Suprapubic skin (tissue), 4 donors: ENCODE data around the gene TOR3A. TPM values are rescaled to one million over a fixed set of nuclear protein-coding genes. Genes with fewer than 3 reads are reported as not detected.
"Not testable (repeated sequence)": the region's sequence is repeated elsewhere in the genome, so short reads cannot be mapped to it uniquely, and the experiment has no call there.

ENCODE experiments used
- DNase-seq, 2 donors: peaks; one replicate each; pipeline ENCODE4 v3.0.0-alpha.2; 2019; ENCODE audit warnings: low spot score in 2 of 2
- H3K27ac ChIP-seq: fragments of 200-600 bp; sonication (generic); one replicate; pipeline ENCODE4 v1.5.1; 2019
- H3K27me3 ChIP-seq: fragments of 200-600 bp; sonication (generic); one replicate; pipeline ENCODE4 v1.5.1; 2019
- H3K36me3 ChIP-seq: fragments of 200-600 bp; sonication (generic); one replicate; pipeline ENCODE4 v1.5.1; 2019
- H3K4me1 ChIP-seq: fragments of 200-600 bp; sonication (generic); one replicate; pipeline ENCODE4 v1.5.1; 2019
- H3K4me3 ChIP-seq: fragments of 200-600 bp; sonication (generic); one replicate; pipeline ENCODE4 v1.5.1; 2019; ENCODE audit warnings: mild to moderate bottlenecking
- H3K9me3 ChIP-seq: fragments of 200-600 bp; sonication (generic); one replicate; pipeline ENCODE4 v1.5.1; 2019
- EP300 ChIP-seq: sonication (generic); formaldehyde crosslinking; IDR thresholded peaks from one replicate; pipeline ENCODE4 v1.6.1; 2017; ENCODE audit warnings: antibody characterized with exemption
- POLR2A ChIP-seq, 2 donors: fragments of 450-650 bp; IDR thresholded peaks; one replicate each; pipeline ENCODE4 v1.6.1; 2017; ENCODE audit warnings: antibody characterized with exemption in 2 of 2, mild to moderate bottlenecking in 2 of 2, moderate library complexity in 2 of 2
- POLR2AphosphoS5 ChIP-seq, 3 donors: sonication (generic); formaldehyde crosslinking; IDR thresholded peaks; one replicate each; pipeline ENCODE4 v1.6.1; 2017; ENCODE audit warnings: antibody characterized with exemption in 3 of 3
- WGBS: methylation state at CpG from one replicate; pipeline ENCODE4 v1.1.5; 2018; 5-methylcytosine and 5-hydroxymethylcytosine counted together
- total RNA-seq, 4 donors: library from RNA; depleted of rRNA; stranded (reverse); fragments of >200 nt; gene quantifications; one replicate each; pipeline ENCODE4 v1.1.0, GENCODE V29; 2016
- TF ChIP-seq, protein P1 (sequence below), 2 donors: fragments of 200-600 bp in 1 of 2; fragments of 450-650 bp in 1 of 2; sonication (generic) in 1 of 2; IDR thresholded peaks; one replicate each; pipeline ENCODE4 v1.5.1; 2016 to 2019; ENCODE audit warnings: antibody characterized with exemption in 2 of 2, mild to moderate bottlenecking in 1 of 2, moderate library complexity in 1 of 2

TOR3A gene
- total RNA-seq, 4 donors from 2014 or later: 23.6 to 31.4 (median 29.6) TPM

DNA sequence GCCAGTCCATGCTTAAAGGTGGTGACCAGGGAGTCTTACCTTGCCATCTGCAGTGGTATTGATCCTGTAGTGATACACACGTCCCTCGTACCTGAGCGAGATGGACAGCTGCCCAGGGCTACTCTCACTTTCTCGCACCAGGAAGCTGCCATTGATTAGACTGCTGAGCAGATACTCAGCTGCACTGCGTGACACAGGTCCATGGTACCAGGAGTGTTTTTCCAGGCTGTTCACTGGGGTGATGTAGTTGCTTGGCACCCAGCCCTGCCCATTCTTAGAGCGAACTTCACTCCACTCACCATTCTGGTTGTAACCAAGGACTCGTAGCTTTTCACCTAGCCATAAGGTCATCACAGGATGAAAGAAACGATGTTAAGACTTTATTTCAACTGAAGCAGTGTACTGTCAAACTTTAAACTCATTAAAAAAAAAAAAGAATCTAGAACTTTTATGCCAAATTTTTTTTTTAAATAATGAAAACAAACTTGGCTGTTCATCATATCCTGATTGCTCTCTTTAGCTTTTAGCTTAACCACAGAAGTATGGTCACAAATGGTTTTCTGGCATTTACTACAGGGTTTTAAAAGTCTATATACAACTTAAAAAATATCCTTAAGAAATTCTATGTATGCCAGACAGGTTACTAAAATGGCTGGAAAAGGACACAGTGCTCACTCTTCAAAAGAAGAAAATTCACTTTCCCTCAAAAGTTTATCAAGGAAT, 44.6 kb downstream of the TOR3A start:
- Histone ChIP-seq H3K4me1 (peaks cover 35% of the 10 kb centered on the region), H3K9me3 (no peaks in the 10 kb centered on the region), H3K27me3 (no peaks in the 10 kb centered on the region), H3K36me3 (peaks cover 28% of the 10 kb centered on the region), H3K27ac (no peak overlapping the region), H3K4me3 (no peak overlapping the region)
- TF ChIP-seq, protein P1, sequence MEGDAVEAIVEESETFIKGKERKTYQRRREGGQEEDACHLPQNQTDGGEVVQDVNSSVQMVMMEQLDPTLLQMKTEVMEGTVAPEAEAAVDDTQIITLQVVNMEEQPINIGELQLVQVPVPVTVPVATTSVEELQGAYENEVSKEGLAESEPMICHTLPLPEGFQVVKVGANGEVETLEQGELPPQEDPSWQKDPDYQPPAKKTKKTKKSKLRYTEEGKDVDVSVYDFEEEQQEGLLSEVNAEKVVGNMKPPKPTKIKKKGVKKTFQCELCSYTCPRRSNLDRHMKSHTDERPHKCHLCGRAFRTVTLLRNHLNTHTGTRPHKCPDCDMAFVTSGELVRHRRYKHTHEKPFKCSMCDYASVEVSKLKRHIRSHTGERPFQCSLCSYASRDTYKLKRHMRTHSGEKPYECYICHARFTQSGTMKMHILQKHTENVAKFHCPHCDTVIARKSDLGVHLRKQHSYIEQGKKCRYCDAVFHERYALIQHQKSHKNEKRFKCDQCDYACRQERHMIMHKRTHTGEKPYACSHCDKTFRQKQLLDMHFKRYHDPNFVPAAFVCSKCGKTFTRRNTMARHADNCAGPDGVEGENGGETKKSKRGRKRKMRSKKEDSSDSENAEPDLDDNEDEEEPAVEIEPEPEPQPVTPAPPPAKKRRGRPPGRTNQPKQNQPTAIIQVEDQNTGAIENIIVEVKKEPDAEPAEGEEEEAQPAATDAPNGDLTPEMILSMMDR (IDR thresholded peaks at IDR 0.05): no peak
- WGBS: 78% methylated on average over 8 of the region's 8 CpGs
- no peak for DNase-seq

DNA sequence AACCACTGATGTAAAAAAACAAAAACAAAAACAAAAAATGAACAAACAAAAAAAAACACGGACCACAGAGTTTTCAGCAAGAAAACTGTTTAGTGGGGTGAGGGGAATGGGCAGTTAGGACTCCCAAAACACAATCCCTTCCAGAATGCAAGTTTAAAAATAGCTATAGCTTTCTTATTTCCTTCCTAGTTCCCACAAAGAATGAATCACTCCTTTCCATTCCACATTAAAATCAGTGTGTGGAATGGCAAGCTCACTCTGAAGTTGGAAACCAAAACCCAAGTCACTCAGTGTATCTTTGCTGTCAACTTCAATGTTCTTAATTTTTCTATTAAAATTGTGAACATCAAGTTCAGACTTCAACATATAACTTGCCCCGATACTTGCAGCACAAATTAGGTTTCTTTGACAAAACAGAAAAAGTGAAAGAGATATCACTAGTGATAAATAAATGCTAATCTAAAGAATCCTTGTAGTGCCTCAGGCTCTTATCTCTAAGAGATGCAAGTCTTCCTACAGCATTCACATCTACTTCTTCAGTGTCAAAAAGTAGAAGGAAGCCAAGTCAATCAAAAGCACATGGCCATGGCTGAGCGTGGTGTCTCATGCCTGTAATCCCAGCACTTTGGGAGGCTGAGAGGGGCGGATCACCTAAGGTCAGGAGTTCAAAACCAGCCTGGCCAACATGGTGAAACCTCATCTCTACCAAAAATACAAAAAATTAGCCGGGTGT, 45.5 kb downstream of the TOR3A start:
- H3K27ac ChIP-seq: no peak overlapping the region
- H3K4me3 ChIP-seq: no peak overlapping the region
- H3K9me3 ChIP-seq: no peaks in the 10 kb centered on the region
- TF ChIP-seq POLR2A (IDR thresholded peaks at IDR 0.05) (no peak), POLR2AphosphoS5 (IDR thresholded peaks at IDR 0.05) (no peak)
- TF ChIP-seq, protein P1 (IDR thresholded peaks at IDR 0.05): no peak
- DNase-seq: no peak
- WGBS: 67% methylated on average over 5 of the region's 5 CpGs
- H3K27me3 ChIP-seq: no peaks in the 10 kb centered on the region
- peaks cover 34% of the 10 kb centered on the region for H3K4me1 ChIP-seq
- H3K36me3 ChIP-seq: peaks cover 27% of the 10 kb centered on the region

DNA sequence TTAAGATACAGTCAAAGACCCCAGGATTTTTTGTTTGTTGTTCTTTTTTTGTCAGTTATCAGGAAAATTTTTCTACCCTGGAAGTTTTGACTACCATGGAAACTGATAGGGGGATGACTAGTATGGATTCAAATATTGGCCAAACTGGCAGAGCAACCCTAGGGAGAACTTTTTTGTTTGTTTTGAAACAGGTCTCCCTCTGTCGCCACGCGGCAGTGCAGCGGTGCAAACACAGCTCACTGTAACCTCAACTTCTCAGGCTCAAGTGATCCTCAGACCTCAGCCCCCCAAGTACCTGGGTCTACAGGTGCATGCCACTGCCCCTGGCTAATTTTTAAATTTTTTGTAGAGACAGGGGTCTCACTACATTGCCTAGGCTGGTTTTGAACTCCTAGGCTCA, 46.6 kb downstream of the TOR3A start:
- WGBS: 89% methylated on average over 4 of the region's 4 CpGs
- no peak for DNase-seq
- TF ChIP-seq POLR2A (IDR thresholded peaks at IDR 0.05) (no peak), POLR2AphosphoS5 (IDR thresholded peaks at IDR 0.05) (no peak), EP300 (no peak)
- TF ChIP-seq, protein P1 (IDR thresholded peaks at IDR 0.05): no peak
- Histone ChIP-seq H3K4me3 (no peak overlapping the region), H3K27ac (no peak overlapping the region), H3K9me3 (no peaks in the 10 kb centered on the region), H3K27me3 (no peaks in the 10 kb centered on the region), H3K36me3 (peaks cover 20% of the 10 kb centered on the region), H3K4me1 (peaks cover 34% of the 10 kb centered on the region)

DNA sequence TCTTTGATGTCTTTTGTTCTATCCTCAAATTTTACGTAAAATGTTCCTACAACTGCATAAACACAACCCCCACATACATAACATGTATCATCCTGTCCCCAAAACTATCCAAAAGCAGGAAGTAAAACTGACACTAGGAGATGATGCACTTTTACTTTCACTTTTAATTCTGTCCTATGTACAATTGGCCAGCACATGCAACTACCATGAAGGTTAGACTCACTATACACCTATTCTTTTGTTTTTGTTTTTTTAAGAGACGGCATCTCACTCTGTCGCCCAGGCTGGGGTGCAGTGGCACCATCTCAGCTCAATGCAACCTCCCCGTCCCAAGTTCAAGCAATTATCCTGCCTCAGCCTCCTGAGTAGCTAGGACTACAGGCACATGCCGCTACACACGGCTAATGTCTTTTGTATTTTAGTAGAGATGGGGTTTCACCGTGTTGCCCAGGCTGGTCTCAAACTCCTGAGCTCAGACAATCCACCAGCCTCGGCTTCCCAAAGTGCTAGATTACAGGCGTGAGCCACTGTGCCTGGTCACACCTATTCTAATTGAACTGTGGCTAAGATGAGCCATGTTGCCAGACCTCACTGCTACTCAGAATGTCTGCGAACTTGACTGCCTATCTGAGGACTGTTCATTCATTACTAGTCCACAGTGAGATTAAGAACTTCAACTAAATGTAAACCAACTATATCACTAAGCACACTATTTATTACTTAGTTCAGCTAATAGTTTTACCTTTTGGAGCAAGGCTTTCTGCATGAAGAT, 48.0 kb downstream of the TOR3A start:
- peaks cover 34% of the 10 kb centered on the region for H3K4me1 ChIP-seq
- DNase-seq: no peak
- peak overlapping the region; percentile 60 for H3K27ac ChIP-seq
- 72% methylated on average over 10 of the region's 10 CpGs for WGBS
- H3K36me3 ChIP-seq: peaks cover 15% of the 10 kb centered on the region
- peak overlapping the region; percentile 21 for H3K4me3 ChIP-seq
- H3K9me3 ChIP-seq: no peaks in the 10 kb centered on the region
- no peaks in the 10 kb centered on the region for H3K27me3 ChIP-seq
- no peak for TF ChIP-seq POLR2A (IDR thresholded peaks at IDR 0.05)
- TF ChIP-seq EP300: no peak
- no peak for TF ChIP-seq POLR2AphosphoS5 (IDR thresholded peaks at IDR 0.05)
- TF ChIP-seq, protein P1 (IDR thresholded peaks at IDR 0.05): no peak

DNA sequence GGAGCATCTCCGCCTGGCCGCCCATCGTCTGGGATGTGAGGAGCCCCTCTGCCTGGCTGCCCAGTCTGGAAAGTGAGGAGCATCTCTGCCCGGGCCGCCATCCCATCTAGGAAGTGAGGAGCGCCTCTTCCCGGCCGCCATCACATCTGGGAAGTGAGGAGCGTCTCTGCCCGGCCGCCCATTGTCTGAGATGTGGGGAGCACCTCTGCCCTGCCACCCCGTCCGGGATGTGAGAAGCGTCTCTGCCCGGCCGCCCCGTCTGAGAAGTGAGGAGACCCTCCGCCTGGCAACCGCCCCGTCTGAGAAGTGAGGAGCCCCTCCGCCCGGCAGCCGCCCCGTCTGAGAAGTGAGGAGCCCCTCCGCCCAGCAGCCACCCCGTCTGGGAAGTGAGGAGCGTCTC, 53.3 kb downstream of the TOR3A start:
- H3K27me3 ChIP-seq, H3K9me3 ChIP-seq, H3K4me3 ChIP-seq, H3K4me1 ChIP-seq, DNase-seq, H3K27ac ChIP-seq: not testable (repeated sequence)
- H3K36me3 ChIP-seq: peaks cover 11% of the 10 kb centered on the region
- no CpG with 5 or more reads among the region's 27 CpGs for WGBS

DNA sequence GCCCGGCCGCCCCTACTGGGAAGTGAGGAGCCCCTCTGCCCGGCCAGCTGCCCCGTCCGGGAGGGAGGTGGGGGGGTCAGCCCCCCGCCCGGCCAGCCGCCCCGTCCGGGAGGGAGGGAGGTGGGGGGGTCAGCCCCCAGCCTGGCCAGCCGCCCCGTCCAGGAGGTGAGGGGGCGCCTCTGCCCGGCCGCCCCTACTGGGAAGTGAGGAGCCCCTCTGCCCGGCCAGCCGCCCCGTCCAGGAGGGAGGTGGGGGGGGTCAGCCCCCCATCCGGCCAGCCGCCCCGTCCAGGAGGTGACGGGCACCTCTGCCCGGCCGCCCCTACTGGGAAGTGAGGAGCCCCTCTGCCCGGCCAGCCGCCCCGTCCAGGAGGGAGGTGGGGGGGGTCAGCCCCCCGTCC, 53.8 kb downstream of the TOR3A start:
- not testable (repeated sequence) for H3K36me3 ChIP-seq, H3K27ac ChIP-seq, H3K4me1 ChIP-seq, DNase-seq, H3K4me3 ChIP-seq, H3K9me3 ChIP-seq, H3K27me3 ChIP-seq
- no CpG with 5 or more reads among the region's 28 CpGs for WGBS
